ENCODE results near the gene MOCOS.
"Not testable (repeated sequence)": the region's sequence is repeated elsewhere in the genome, so short reads cannot be mapped to it uniquely, and the experiment has no call there.

The MOCOS gene, protein sequence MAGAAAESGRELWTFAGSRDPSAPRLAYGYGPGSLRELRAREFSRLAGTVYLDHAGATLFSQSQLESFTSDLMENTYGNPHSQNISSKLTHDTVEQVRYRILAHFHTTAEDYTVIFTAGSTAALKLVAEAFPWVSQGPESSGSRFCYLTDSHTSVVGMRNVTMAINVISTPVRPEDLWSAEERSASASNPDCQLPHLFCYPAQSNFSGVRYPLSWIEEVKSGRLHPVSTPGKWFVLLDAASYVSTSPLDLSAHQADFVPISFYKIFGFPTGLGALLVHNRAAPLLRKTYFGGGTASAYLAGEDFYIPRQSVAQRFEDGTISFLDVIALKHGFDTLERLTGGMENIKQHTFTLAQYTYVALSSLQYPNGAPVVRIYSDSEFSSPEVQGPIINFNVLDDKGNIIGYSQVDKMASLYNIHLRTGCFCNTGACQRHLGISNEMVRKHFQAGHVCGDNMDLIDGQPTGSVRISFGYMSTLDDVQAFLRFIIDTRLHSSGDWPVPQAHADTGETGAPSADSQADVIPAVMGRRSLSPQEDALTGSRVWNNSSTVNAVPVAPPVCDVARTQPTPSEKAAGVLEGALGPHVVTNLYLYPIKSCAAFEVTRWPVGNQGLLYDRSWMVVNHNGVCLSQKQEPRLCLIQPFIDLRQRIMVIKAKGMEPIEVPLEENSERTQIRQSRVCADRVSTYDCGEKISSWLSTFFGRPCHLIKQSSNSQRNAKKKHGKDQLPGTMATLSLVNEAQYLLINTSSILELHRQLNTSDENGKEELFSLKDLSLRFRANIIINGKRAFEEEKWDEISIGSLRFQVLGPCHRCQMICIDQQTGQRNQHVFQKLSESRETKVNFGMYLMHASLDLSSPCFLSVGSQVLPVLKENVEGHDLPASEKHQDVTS

GRCh38 chr18:36187193-36187825, at the start of gene MOCOS:
Gene MOCOS (plus strand): TSS chr18:36187497. CDS start chr18:36187540, 43 bp downstream.
- DNase-seq, result peak; percentile 32

- DNase-seq, result no peak
These were observed 48.1 kb upstream of the MOCOS start for GRCh38 chr18:36139245-36139644.

- DNase-seq, result no peak
These were observed 45.7 kb upstream of the MOCOS start for GRCh38 chr18:36141576-36141975.

DNA sequence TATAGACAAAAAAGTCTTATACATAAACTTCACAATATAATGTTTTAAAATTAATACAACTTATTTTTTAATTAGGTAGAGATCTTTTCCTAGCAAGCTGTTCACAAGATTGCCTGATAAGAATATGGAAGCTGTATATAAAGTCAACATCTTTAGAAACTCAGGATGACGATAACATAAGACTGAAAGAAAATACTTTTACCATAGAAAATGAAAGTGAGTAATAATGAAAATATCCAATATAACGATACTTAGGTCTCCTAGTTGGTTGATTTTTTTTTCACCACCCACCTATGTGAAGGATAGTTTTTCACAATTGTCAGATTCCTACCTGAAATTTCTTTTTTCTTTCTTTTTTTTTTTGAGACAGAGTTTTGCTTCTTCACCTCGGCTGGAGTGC, 44.5 kb upstream of the MOCOS start:
- no peak for DNase-seq

- no peak for DNase-seq
These were observed 43.9 kb upstream of the MOCOS start for GRCh38 chr18:36143391-36143790.

DNA sequence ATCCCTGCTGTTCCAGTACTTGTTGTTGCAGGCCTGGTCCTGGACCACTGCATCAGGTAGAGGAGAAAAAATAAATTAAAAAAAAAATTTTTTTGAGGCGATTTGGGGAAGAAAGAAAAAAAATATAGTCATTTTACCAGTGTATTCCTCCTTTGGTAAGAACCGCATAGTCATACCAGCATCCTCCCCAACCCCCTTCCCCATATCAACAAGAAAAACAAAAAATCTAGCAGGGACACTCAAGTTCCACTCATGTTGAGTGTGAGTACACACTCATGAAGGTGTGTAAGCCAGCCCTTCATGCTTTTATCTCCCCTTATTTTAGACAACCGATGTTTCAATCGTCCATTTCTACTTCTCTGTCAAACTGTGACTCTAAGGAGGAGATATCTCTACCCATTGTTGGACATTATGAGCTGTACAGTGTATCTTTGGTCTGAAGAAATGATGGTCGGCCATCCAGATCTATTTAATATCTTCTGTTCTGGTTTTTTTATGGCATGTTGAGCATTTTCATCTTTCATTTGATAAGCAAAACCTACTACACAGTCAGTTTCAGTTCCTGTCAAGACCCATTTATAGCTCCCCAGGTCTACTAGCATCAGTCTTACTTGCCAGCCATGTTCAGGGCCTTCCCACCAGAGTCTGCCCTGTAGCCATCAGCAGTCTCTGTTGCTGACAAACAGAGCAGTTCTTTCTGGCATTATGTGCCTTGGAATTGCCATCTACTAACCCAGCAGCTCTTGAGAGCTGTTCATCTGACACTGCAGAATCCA, 37.6 kb upstream of the MOCOS start:
- DNase-seq, result no peak

GRCh38 chr18:36152781-36153180, 34.5 kb upstream of the MOCOS start:
- DNase-seq, result no peak

DNA sequence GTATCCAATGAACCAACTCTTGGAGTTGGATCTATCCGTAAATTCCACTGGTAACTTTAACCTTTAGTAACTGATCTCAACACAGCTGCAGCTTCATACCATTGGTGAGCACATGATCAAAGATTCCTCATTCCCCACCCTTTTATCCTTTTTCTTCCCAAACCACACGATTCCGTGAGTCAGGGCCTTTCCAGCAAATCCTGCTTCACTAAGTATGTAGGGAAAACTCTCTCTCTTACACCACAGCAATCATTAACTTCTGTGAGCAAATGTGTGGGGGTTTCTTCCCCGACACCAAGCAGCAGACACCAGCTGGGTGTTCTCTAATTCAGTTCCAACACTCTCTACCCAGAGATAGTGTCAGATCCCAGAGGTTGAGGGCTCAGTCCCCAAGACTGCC, 34.1 kb upstream of the MOCOS start:
- DNase-seq, result no peak

DNA sequence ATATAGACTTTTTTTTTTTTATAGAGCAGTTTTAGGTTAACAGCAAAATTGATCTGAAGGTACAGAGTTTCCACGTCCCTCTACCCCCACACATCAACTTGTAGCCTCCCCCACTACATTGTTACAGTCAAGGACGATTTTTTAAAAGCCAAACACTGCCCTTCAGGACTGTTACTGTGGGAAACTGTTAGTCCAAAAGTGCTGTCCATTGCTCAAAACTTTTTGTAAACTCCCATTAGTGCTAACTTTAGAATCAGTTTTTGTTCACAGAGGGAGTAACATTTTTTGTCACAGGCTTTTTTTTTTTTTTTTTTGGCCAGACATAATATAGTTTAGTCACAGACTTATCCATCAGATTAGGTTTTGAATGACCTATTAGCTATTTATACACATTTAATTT, 33.5 kb upstream of the MOCOS start:
- no peak for DNase-seq

- no peak for DNase-seq
These were observed 31.2 kb upstream of the MOCOS start for GRCh38 chr18:36155851-36156757.

GRCh38 chr18:36157441-36157840, 29.9 kb upstream of the MOCOS start:
- no peak for DNase-seq

DNA sequence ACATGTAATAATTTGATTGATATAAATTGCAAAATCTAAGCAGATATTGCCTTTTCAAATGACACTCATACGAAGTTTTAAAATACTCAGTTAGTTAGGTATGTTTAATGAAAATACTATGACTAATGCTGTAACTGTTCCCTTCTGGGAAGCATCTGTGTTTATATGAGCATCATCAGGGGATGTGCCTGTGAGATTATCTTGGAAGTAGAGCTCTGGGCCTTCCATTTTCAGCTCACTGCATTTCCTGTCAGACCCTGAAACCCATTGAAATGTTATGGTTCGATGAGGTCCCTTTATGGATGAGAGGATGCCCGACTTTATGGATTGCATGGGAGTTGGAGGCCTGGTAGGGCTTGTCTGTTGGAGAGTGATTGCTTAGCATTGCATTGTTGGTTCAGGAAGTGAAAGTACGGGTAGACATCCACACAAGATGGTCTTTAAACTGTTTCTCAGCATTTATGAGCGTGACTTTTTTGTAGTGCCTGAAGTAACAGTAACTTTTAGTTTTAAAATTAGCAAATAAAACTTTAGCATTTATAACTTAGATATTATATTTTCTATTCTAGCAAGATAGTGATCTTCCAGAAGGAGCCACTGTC, 28.9 kb upstream of the MOCOS start:
- no peak for DNase-seq

DNA sequence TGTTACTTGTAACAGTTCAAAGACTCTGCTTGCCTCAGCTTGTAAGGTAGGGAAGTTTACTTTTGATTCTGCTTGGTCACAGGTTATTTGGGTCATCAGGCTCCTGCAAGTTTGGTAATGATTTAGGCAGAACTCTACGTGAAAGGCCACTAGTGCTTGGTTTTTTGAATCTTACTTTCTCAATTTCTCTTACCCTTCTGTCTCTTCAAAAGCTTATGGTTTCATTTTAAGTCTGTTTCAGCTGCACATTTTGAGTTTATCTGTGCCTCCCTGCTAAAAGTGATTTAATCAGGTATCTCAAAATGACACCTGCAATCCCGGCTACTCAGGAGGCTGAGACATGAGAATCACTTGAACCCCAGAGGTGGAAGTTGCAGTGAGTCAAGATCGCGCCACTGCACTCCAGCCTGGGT, 26.3 kb upstream of the MOCOS start:
- DNase-seq, result no peak

GRCh38 chr18:36162981-36163380, 24.3 kb upstream of the MOCOS start:
- no peak for DNase-seq

- DNase-seq, result no peak
These were observed 19.5 kb upstream of the MOCOS start for GRCh38 chr18:36167692-36168218.

- DNase-seq, result not testable (repeated sequence)
These were observed 19.0 kb upstream of the MOCOS start for GRCh38 chr18:36168296-36168695.

- no peak for DNase-seq
These were observed 17.4 kb upstream of the MOCOS start for GRCh38 chr18:36169938-36170337.

DNA sequence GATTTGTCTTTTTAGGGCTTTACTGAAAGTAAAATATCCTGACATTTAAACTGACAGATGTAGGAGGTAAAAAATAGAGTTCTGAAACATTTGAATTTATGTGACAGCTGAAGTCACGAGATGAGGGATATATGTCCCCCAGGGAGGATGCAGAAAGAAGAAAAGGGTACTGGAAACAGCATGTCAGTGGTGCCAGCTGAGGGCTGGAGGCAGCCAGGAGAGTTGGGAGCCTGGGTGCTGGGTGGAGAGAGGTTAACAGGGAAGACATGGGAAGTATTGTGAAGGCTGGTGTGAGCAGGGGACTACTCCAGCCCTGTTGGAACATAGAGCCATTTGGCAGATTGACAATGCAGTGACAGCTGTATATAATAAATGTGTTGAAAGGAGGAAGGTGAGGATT, 11.8 kb upstream of the MOCOS start:
- no peak for DNase-seq

DNA sequence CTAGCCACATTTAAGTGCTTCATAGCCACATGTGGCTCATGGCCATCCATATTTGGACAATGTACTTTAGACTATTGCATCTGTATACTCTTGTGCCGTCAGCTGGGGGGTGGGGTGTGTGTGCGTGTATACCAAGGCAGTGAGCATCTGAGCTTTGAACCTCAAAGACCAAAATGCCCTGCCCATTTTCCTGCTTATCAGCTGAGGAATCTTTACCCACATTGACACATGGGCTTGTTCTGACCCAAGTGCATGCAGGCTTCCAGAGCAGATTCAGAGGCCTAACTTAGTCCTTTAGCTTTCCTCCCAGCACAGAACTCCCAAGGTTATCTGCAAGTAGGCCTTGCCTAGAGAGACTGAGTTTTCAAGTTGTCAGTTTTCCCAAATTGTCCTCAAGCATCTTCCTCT, 11.1 kb upstream of the MOCOS start:
- DNase-seq, result no peak

DNA sequence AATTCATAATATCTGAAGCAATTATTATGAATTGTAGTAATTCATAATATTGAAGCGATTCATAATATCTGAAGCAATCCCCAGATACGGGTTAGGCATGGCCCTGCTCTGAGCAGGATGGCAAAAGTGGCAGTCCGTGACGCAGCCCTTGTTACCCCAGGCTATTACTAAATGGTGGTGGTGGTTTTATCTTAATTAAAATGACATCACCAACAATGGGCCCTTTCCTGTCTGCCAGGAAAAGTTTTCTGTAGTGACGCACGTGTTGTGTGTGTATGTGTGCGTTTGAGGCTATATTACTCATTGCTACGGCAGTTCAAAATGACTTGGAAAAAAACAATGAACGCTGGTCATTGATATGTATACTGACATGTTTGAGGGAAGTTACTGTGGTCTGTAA, 10.6 kb upstream of the MOCOS start:
- DNase-seq, result no peak

- no peak for DNase-seq
These were observed 9.4 kb upstream of the MOCOS start for GRCh38 chr18:36177913-36178312.
